HepG2 (cell line): ENCODE measurements around the gene FGFBP2. TPM values are rescaled to one million over a fixed set of nuclear protein-coding genes. Genes with fewer than 3 reads are reported as not detected.

Experiments
- FOSL2 ChIP-seq: sonication (generic); formaldehyde crosslinking; IDR thresholded peaks from 2 replicates; pipeline ENCODE4 v1.4.0; 2020; ENCODE audit warnings: missing genetic modification reagents
- HNF4G ChIP-seq, 2 experiments: sonication (generic) in 1 of 2; formaldehyde crosslinking in 1 of 2; IDR thresholded peaks; 2 replicates each; pipeline versions ENCODE4 v1.4.0 to v1.6.1; 2011 to 2020; ENCODE audit warnings: borderline replicate concordance in 2 of 2, low read depth in 2 of 2, mild to moderate bottlenecking in 2 of 2, low read length in 1 of 2, missing genetic modification reagents in 1 of 2, moderate library complexity in 1 of 2
- JARID2 ChIP-seq: sonication (generic); formaldehyde crosslinking; IDR thresholded peaks from 2 replicates; pipeline ENCODE4 v1.8.1; 2023; ENCODE audit warnings: missing genetic modification reagents, inconsistent platforms; ENCODE audit not compliant: insufficient replicate concordance
- KLF16 ChIP-seq, 2 experiments: sonication (generic) in 1 of 2; formaldehyde crosslinking in 1 of 2; IDR thresholded peaks; 2 replicates each; pipeline versions ENCODE4 v1.6.1 to v1.8.0; 2016 to 2023; ENCODE audit warnings: missing genetic modification reagents in 2 of 2, missing compliant biosample characterization in 1 of 2
- MED1 ChIP-seq: sonication (generic); formaldehyde crosslinking; IDR thresholded peaks from 2 replicates; pipeline ENCODE4 v1.4.0; 2020; ENCODE audit warnings: missing genetic modification reagents
- MEIS2 ChIP-seq: sonication (generic); formaldehyde crosslinking; IDR thresholded peaks from 2 replicates; pipeline ENCODE4 v1.9.0; 2021; ENCODE audit warnings: mild to moderate bottlenecking, missing genetic modification reagents
- MIXL1 ChIP-seq: IDR thresholded peaks from 2 replicates; pipeline ENCODE4 v1.6.1; 2016
- NFKB2 ChIP-seq: sonication (generic); formaldehyde crosslinking; IDR thresholded peaks from 2 replicates; pipeline ENCODE4 v1.4.0; 2020; ENCODE audit warnings: missing genetic modification reagents, borderline replicate concordance
- NFYB ChIP-seq: sonication (generic); formaldehyde crosslinking; IDR thresholded peaks from 2 replicates; pipeline ENCODE4 v1.4.0; 2020; ENCODE audit warnings: missing genetic modification reagents
- NR2F6 ChIP-seq, 2 experiments: IDR thresholded peaks; 2 replicates each; pipeline ENCODE4 v1.6.1; 2016; ENCODE audit warnings: antibody characterized with exemption in 1 of 2, mild to moderate bottlenecking in 1 of 2
- NR3C1 ChIP-seq: sonication (generic); formaldehyde crosslinking; IDR thresholded peaks from 2 replicates; pipeline ENCODE4 v1.4.0; 2020; ENCODE audit warnings: missing genetic modification reagents
- RFX1 ChIP-seq: fragments of 450-650 bp; IDR thresholded peaks from 2 replicates; pipeline ENCODE4 v1.6.1; 2017
- SOX6 ChIP-seq, 2 experiments: fragments of 450-650 bp in 1 of 2; sonication (generic) in 1 of 2; formaldehyde crosslinking in 1 of 2; IDR thresholded peaks; 2 replicates each; pipeline versions ENCODE4 v1.4.0 to v1.6.1; 2017 to 2020; ENCODE audit warnings: antibody characterized with exemption in 1 of 2, mild to moderate bottlenecking in 1 of 2, missing genetic modification reagents in 1 of 2
- SP5 ChIP-seq: IDR thresholded peaks from 2 replicates; pipeline ENCODE4 v1.6.1; 2016; ENCODE audit warnings: low read depth, borderline replicate concordance
- SPEN ChIP-seq: sonication (generic); formaldehyde crosslinking; IDR thresholded peaks from 2 replicates; pipeline ENCODE4 v1.5.1; 2020; ENCODE audit warnings: low read depth, mild to moderate bottlenecking, missing genetic modification reagents
- SRF ChIP-seq: IDR thresholded peaks from 2 replicates; pipeline ENCODE4 v1.6.1; 2011; ENCODE audit warnings: mild to moderate bottlenecking, low read depth, low read length, moderate library complexity
- STAG1 ChIP-seq: sonication (generic); formaldehyde crosslinking; IDR thresholded peaks from 2 replicates; pipeline ENCODE4 v1.4.0; 2020; ENCODE audit warnings: missing genetic modification reagents
- TEAD3 ChIP-seq: optimal IDR thresholded peaks from 2 replicates; pipeline ENCODE3; 2016; ENCODE audit warnings: borderline replicate concordance
- ZBTB8A ChIP-seq: sonication (generic); formaldehyde crosslinking; IDR thresholded peaks from 2 replicates; pipeline ENCODE4 v1.4.0; 2020; ENCODE audit warnings: mild to moderate bottlenecking, low read depth, missing genetic modification reagents, borderline replicate concordance
- ZMYM4 ChIP-seq: sonication (generic); formaldehyde crosslinking; IDR thresholded peaks from 2 replicates; pipeline ENCODE4 v1.8.1; 2023; ENCODE audit warnings: mild to moderate bottlenecking, missing genetic modification reagents
- ZNF138 ChIP-seq: sonication (generic); formaldehyde crosslinking; IDR thresholded peaks from 2 replicates; pipeline ENCODE4 v1.5.0; 2020; ENCODE audit warnings: mild to moderate bottlenecking, low read depth, missing genetic modification reagents
- ZNF18 ChIP-seq: sonication (generic); formaldehyde crosslinking; IDR thresholded peaks from 2 replicates; pipeline ENCODE4 v1.8.0; 2022; ENCODE audit warnings: mild to moderate bottlenecking, missing genetic modification reagents; ENCODE audit not compliant: insufficient replicate concordance
- ZNF549 ChIP-seq: sonication (generic); formaldehyde crosslinking; IDR thresholded peaks from 2 replicates; pipeline ENCODE4 v1.5.0; 2020; ENCODE audit warnings: missing genetic modification reagents
- polyA plus RNA-seq, 8 experiments: library from polyadenylated mRNA; depleted of rRNA in 3 of 8; stranded (reverse) in 7 of 8; unstranded in 1 of 8; fragments of >200 nt; fragmentation: Illumina TruSeq in 4 of 8; extraction: Trizol in 4 of 8; gene quantifications; 2 replicates each; pipeline versions ENCODE4 v1.2.1 to v1.2.3, GENCODE V29; 2011 to 2016; ENCODE audit warnings: low read depth in 4 of 8, missing spikeins in 1 of 8, mixed read lengths in 1 of 8; ENCODE audit not compliant: insufficient read depth in 1 of 8
- total RNA-seq, 5 experiments: library from RNA; depleted of rRNA; stranded (reverse); fragments of >200 nt; fragmentation: Illumina TruSeq; extraction: Trizol; gene quantifications; 2 replicates each; pipeline ENCODE4 v1.2.3, GENCODE V29; 2016; ENCODE audit warnings: low read depth in 1 of 5
- TF ChIP-seq, protein P1 (sequence below): sonication (generic); formaldehyde crosslinking; IDR thresholded peaks from 2 replicates; pipeline ENCODE4 v1.8.0; 2022; ENCODE audit warnings: low read depth, missing genetic modification reagents
- TF ChIP-seq, protein P2 (sequence below): sonication (generic); formaldehyde crosslinking; IDR thresholded peaks from 2 replicates; pipeline ENCODE4 v1.4.0; 2020; ENCODE audit warnings: missing genetic modification reagents, borderline replicate concordance

FGFBP2 gene
- total and polyA plus RNA-seq, 2 of the 13 experiments (the other 11 are each of a cell fraction or from before 2014, with no cell fraction given) = not detected

- no peak for TF ChIP-seq TEAD3 (CRISPR knock-in tag)
- peak; percentile 77 for TF ChIP-seq ZMYM4 (CRISPR knock-in tag)
- TF ChIP-seq, protein P1, sequence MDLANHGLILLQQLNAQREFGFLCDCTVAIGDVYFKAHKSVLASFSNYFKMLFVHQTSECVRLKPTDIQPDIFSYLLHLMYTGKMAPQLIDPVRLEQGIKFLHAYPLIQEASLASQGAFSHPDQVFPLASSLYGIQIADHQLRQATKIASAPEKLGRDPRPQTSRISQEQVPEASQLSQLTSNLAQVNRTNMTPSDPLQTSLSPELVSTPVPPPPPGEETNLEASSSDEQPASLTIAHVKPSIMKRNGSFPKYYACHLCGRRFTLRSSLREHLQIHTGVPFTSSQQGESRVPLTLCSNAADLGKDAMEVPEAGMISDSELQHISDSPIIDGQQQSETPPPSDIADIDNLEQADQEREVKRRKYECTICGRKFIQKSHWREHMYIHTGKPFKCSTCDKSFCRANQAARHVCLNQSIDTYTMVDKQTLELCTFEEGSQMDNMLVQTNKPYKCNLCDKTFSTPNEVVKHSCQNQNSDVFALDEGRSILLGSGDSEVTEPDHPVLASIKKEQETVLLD = no peak
- TF ChIP-seq ZNF18 = no peak
- TF ChIP-seq NR2F6 (IDR thresholded peaks at IDR 0.05) = no peak
- TF ChIP-seq NR2F6 (CRISPR knock-in tag; IDR thresholded peaks at IDR 0.05) = peak; percentile 40; the same call in 1 of the 2 replicates
- peak; percentile 27; the same call in 1 of the 2 replicates for TF ChIP-seq HNF4G (IDR thresholded peaks at IDR 0.05; ENCODE audit: borderline replicate concordance, low read depth, low read length)
- no peak for TF ChIP-seq HNF4G (CRISPR knock-in tag; IDR thresholded peaks at IDR 0.05; ENCODE audit: borderline replicate concordance, low read depth)
- TF ChIP-seq MIXL1 (CRISPR knock-in tag) = peak; percentile 55; the same call in 1 of the 2 replicates
- 0 out of 2 replicates have a peak, but pooled peaks have one; percentile 40 for TF ChIP-seq SP5 (CRISPR knock-in tag)
- TF ChIP-seq ZBTB8A = no peak
- peak; percentile 93 for TF ChIP-seq STAG1
- TF ChIP-seq NR3C1 = no peak
- peak in 1 of 2 experiments; percentile 48; a peak in 1 of 4 replicates for TF ChIP-seq KLF16 (CRISPR knock-in tag; IDR thresholded peaks at IDR 0.05)
- TF ChIP-seq NFKB2 (CRISPR knock-in tag) = no peak
- no peak for TF ChIP-seq NFYB
- no peak for TF ChIP-seq ZNF549 (CRISPR knock-in tag)
- no peak for TF ChIP-seq ZNF138
- TF ChIP-seq, protein P2, sequence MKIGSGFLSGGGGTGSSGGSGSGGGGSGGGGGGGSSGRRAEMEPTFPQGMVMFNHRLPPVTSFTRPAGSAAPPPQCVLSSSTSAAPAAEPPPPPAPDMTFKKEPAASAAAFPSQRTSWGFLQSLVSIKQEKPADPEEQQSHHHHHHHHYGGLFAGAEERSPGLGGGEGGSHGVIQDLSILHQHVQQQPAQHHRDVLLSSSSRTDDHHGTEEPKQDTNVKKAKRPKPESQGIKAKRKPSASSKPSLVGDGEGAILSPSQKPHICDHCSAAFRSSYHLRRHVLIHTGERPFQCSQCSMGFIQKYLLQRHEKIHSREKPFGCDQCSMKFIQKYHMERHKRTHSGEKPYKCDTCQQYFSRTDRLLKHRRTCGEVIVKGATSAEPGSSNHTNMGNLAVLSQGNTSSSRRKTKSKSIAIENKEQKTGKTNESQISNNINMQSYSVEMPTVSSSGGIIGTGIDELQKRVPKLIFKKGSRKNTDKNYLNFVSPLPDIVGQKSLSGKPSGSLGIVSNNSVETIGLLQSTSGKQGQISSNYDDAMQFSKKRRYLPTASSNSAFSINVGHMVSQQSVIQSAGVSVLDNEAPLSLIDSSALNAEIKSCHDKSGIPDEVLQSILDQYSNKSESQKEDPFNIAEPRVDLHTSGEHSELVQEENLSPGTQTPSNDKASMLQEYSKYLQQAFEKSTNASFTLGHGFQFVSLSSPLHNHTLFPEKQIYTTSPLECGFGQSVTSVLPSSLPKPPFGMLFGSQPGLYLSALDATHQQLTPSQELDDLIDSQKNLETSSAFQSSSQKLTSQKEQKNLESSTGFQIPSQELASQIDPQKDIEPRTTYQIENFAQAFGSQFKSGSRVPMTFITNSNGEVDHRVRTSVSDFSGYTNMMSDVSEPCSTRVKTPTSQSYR = peak; percentile 54; the same call in 1 of the 2 replicates
- 0 out of 2 replicates have a peak, but pooled peaks have one; percentile 40 for TF ChIP-seq MEIS2 (CRISPR knock-in tag)
- no peak for TF ChIP-seq SOX6 (IDR thresholded peaks at IDR 0.05)
- TF ChIP-seq SOX6 (CRISPR knock-in tag; IDR thresholded peaks at IDR 0.05) = peak; percentile 11; the same call in 1 of the 2 replicates
- no peak for TF ChIP-seq JARID2 (CRISPR knock-in tag)
- TF ChIP-seq RFX1 = no peak
- no peak for TF ChIP-seq SPEN (CRISPR knock-in tag)
- TF ChIP-seq FOSL2 (CRISPR knock-in tag) = no peak
- TF ChIP-seq SRF = no peak
- no peak for TF ChIP-seq MED1 (CRISPR knock-in tag)
Observed at GRCh38 chr4:15956179-15956850, 6.7 kb downstream of the FGFBP2 start (continued).
